Neural progenitor cell (in vitro differentiated cells): ENCODE results near the gene CTSL.

Experiments used
- CTCF ChIP-seq: fragments of 200-600 bp; sonication (generic); IDR thresholded peaks from 2 replicates; pipeline ENCODE4 v1.5.1; 2017; ENCODE audit warnings: antibody characterized with exemption, mild to moderate bottlenecking
- EZH2 ChIP-seq: fragments of 200-600 bp; sonication (generic); IDR thresholded peaks from 2 replicates; pipeline ENCODE4 v1.6.1; 2017; ENCODE audit warnings: antibody characterized with exemption, mild to moderate bottlenecking, moderate library complexity

GRCh38 chr9:87753313-87753712 lies 27.4 kb downstream of the CTSL start:
- TF ChIP-seq EZH2 (no peak), CTCF (no peak)
